Pancreas (tissue), 10 donors: ENCODE measurements around the gene AHRR. TPM values are rescaled to one million over a fixed set of nuclear protein-coding genes. Genes with fewer than 3 reads are reported as not detected.
A peak's percentile ranks its signal among the peaks of the same experiment; 100 is the strongest.
"Not testable (repeated sequence)": the region's sequence is repeated elsewhere in the genome, so short reads cannot be mapped to it uniquely, and the experiment has no call there.

Experiments
- ATAC-seq, 4 donors: fragments of 200-7000 bp; cut with Tn5 transposase; one replicate each; pipeline versions ENCODE4 v1.8.0 to v1.9.1; 2020; ENCODE audit warnings: mild to moderate bottlenecking in 4 of 4, moderate library complexity in 4 of 4
- DNase-seq, 6 donors: peaks; one replicate each; pipeline ENCODE4 v3.0.0-alpha.2; 2020
- FAIRE-seq: peaks from 2 replicates; lab custom pipeline; 2012; peaks lifted over from hg19 to GRCh38; lab: Jason Lieb, UNC
- H3K27ac ChIP-seq, 4 donors: fragments of 200-600 bp; sonication (generic); 1 replicate in 3 of 4; 2 replicates in 1 of 4; pipeline versions ENCODE4 v1.5.0 to v1.8.0; 2020
- H3K27me3 ChIP-seq, 4 donors: fragments of 200-600 bp; one replicate each; pipeline ENCODE4 v1.8.0; 2021
- H3K36me3 ChIP-seq, 3 donors: fragments of 200-600 bp; sonication (generic) in 1 of 3; one replicate each; pipeline versions ENCODE4 v1.5.0 to v1.8.0; 2020 to 2021
- H3K4me1 ChIP-seq, 3 donors: fragments of 200-600 bp; one replicate each; pipeline ENCODE4 v1.8.0; 2021
- H3K4me3 ChIP-seq, 4 donors: fragments of 200-600 bp; sonication (generic) in 2 of 4; one replicate each; pipeline versions ENCODE4 v1.5.0 to v1.8.0; 2020 to 2021
- H3K9me3 ChIP-seq, 4 donors: fragments of 200-600 bp; one replicate each; pipeline ENCODE4 v1.8.0; 2021
- CTCF ChIP-seq, 4 donors: fragments of 200-600 bp; sonication (generic) in 3 of 4; IDR thresholded peaks; one replicate each; pipeline versions ENCODE4 v1.5.0 to v1.8.0; 2021; ENCODE audit warnings: antibody characterized with exemption in 4 of 4
- WGBS, 2 donors: extraction: QIAGEN DNeasy Blood & Tissue Kit; methylation state at CpG; one replicate each; pipeline ENCODE4 v1.1.7; 2013; 5-methylcytosine and 5-hydroxymethylcytosine counted together
- intact Hi-C, 3 donors: fragments of 100-400 bp; cut with DNase I; formaldehyde crosslinking; loops; one replicate each; pipeline versions ENCODE4 v1.11.1 to v1.14.2; 2022
- polyA plus RNA-seq, 2 donors: library from polyadenylated mRNA; stranded (reverse); fragments of 200-250 nt; gene quantifications; one replicate each; pipeline ENCODE4 v1.2.3, GENCODE V29; 2013
- total RNA-seq, 6 donors: library from RNA; stranded (reverse); fragmentation: NEBNext Ultra II Directional in 4 of 6; extraction: Animal tissue kit (Norgen Biotek cat#: 25700) in 4 of 6; gene quantifications; one replicate each; pipeline versions ENCODE4 v1.2.1 to v1.2.4, GENCODE V29; 2021 to 2023
- donor health status: healthy with polysubstance abuse.
- donor health status: DM: no; HTN: no; CAD: no; lungs with moderate emphysema.
- donor health status: DM: no; HTN: no; CAD: no.
- donor health status: control.
- donor health status: control.
- donor health status: Bipolar disorder and iron deficiency.
- donor health status: DM: yes; HTN: yes; CAD: no.
- donor health status: DM: no; HTN: no; CAD: no.
- donor health status: DM: no; HTN: no; CAD: no.
- donor health status: DM: yes; HTN: yes; CAD: no.

The AHRR gene
- total and polyA plus RNA-seq, 8 donors, result 0.34 to 1.7 (median 0.69) TPM

DNA sequence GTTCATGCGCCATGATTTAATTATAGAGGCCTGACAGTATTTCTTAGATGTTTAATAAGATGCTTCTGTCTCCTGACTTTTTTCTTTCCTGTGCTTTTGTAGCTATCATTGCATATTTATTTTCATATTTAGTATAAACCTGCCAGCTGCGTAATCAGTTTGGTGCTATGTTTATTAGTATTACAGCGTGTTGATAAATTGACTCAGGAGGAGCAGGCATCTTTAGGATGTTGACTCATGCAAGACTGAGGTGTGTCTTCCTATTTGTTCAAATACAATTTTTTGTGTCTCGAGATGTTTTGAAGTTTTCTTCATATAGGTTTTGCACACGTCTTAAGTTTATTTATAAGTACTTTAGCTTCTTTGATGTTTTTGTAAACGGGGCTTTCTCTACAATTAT, 85.5 kb downstream of the AHRR start:
- Histone ChIP-seq H3K4me3 (no peak overlapping the region), H3K4me1 (no peaks in the 10 kb centered on the region), H3K27me3 (peaks cover 0 to 5% (median 2%) of the 10 kb centered on the region in 4 donors), H3K27ac (no peak overlapping the region), H3K9me3 (no peaks in the 10 kb centered on the region), H3K36me3 (no peaks in the 10 kb centered on the region)
- DNase-seq (no peak), ATAC-seq (no peak), FAIRE-seq (no peak)
- intact Hi-C loops, result no loop called here
- no peak for TF ChIP-seq CTCF (IDR thresholded peaks at IDR 0.05)
- WGBS, 2 donors, result 63 to 70% methylated on average over 6 of the region's 6 CpGs

- H3K27me3 ChIP-seq, result peaks cover 0 to 5% (median 2%) of the 10 kb centered on the region in 4 donors
- intact Hi-C loops, result no loop called here
- H3K4me1 ChIP-seq, result no peaks in the 10 kb centered on the region
- FAIRE-seq (no peak), DNase-seq (no peak), ATAC-seq (no peak)
- H3K9me3 ChIP-seq, result no peaks in the 10 kb centered on the region
- no peaks in the 10 kb centered on the region for H3K36me3 ChIP-seq
- WGBS, 2 donors, result 66 to 69% methylated on average over 8 of the region's 8 CpGs
- no peak overlapping the region for H3K4me3 ChIP-seq
- no peak for TF ChIP-seq CTCF (IDR thresholded peaks at IDR 0.05)
- no peak overlapping the region for H3K27ac ChIP-seq
Measured at GRCh38 chr5:407801-408268, 86.3 kb downstream of the AHRR start.

DNA sequence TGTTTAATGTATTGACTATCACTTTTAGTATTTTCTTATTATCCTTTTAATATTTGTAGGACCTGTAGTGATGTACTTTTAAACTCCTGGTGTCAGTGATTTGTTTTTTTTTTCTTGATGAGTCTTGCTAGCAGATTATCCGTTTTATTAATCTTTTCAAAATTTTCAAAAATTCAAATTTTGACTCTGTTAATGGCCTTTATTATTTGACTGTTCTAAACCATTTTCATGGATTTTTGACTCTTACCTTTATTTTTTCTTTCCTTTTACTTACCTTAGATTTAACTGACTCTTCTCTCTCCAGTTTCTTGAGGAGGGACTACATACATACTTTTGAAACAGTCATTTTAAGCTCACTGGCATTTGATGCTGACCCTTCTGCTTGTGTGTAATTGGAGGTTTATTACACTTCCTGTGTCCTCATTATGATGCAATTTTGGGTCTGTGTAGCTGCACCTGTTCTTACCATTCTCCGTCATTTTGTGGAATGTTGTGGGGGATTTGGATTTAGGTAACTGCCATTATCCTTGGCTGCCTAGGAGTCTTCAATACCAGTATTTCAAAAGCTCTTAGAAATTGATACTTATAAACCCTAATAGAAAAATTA, 89.5 kb downstream of the AHRR start:
- FAIRE-seq (no peak), DNase-seq (no peak), ATAC-seq (no peak)
- Histone ChIP-seq H3K36me3 (no peaks in the 10 kb centered on the region), H3K27ac (no peak overlapping the region), H3K4me3 (no peak overlapping the region), H3K4me1 (no peaks in the 10 kb centered on the region), H3K9me3 (no peaks in the 10 kb centered on the region), H3K27me3 (peaks cover 0 to 5% (median 2%) of the 10 kb centered on the region in 4 donors)
- intact Hi-C loops, result no loop called here
- TF ChIP-seq CTCF (IDR thresholded peaks at IDR 0.05), result no peak
- WGBS, 2 donors, result 77 to 81% methylated on average over 2 of the region's 2 CpGs

DNA sequence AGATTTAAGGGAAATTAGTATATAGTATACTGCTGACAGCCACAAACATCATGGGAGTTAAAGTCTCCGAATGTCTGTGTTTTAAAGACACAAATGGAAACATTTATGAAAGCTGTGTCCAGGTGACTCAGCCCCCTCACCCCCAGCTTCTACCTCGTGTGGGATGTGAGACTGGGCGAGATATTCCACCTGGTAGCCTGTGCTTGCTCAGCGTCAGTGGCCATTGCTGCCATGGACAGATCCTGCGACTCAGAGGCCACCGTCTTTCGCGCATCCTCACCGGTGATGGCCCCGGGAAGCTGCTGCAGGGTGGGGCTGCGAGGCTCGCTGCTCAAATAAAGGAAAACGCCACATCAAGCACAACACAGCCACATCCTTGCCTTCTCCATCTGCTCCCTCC, 90.2 kb downstream of the AHRR start:
- no peak for TF ChIP-seq CTCF (IDR thresholded peaks at IDR 0.05)
- DNase-seq (peak in 1 of 6 donors; percentile 30), ATAC-seq (no peak), FAIRE-seq (no peak)
- H3K36me3 ChIP-seq, result no peaks in the 10 kb centered on the region
- no peak overlapping the region for H3K4me3 ChIP-seq
- peaks cover 0 to 5% (median 2%) of the 10 kb centered on the region in 4 donors for H3K27me3 ChIP-seq
- no peaks in the 10 kb centered on the region for H3K4me1 ChIP-seq
- WGBS, 2 donors, result 59 to 69% methylated on average over 13 of the region's 13 CpGs
- H3K27ac ChIP-seq, result no peak overlapping the region
- H3K9me3 ChIP-seq, result no peaks in the 10 kb centered on the region
- intact Hi-C loops, result no loop called here

DNA sequence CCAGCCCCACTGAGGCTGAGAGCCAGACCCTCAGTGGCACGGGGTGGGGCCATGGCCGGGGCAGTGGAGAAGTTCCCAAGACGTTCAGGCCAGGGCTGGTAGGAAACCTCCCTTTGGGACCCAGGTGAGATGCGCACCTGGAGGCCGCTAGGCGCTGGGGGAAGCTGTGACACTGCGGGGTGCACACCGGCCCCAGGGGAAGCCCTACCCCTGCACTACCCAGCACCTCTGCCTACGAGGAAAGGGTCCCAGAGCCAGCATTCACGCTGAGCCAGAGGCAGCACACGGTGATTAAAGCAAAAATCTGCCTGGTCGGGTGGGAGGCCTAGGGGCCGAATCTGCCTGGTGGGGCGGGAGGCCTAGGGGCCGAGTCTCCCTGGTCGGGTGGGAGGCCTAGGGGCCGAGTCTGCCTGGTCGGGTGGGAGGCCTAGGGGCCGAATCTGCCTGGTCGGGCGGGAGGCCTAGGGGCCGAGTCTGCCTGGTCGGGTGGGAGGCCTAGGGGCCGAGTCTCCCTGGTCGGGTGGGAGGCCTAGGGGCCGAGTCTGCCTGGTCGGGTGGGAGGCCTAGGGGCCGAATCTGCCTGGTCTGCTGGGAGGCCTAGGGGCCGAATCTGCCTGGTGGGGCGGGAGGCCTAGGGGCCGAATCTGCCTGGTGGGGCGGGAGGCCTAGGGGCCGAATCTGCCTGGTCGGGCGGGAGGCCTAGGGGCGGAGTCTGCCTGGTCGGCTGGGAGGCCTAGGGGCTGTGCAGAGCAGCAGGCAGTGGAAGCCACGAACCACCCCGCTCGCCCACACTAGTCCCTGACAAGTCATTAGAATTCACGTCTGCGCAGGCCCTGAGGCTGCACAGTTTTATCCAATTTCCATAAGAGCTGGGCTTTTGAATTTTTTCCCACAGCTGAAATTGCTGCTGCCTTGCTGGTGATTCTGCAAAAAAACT, 93.7 kb downstream of the AHRR start:
- H3K4me3 ChIP-seq, FAIRE-seq, H3K36me3 ChIP-seq, H3K27me3 ChIP-seq, H3K27ac ChIP-seq, H3K9me3 ChIP-seq, intact Hi-C loops, ATAC-seq, H3K4me1 ChIP-seq: not testable (repeated sequence)
- WGBS, 2 donors, result 86 to 87% methylated on average over 41 to 42 of the region's 42 CpGs
- DNase-seq, result peak in 3 of 6 donors; percentile 59 to 93 (median 62)
